Omental fat pad (tissue), 4 donors: ENCODE results near the gene DYNC2H1. TPM values are rescaled to one million over a fixed set of nuclear protein-coding genes. Genes with fewer than 3 reads are reported as not detected.

Source experiments
- ATAC-seq: fragments of 150-250 bp; one replicate; pipeline ENCODE4 v1.9.1; 2016; ENCODE audit warnings: mild to moderate bottlenecking, moderate library complexity; ENCODE audit not compliant: low FRiP score
- DNase-seq: peaks from one replicate; pipeline ENCODE4 v3.0.0-alpha.2; 2019; ENCODE audit warnings: low spot score
- total RNA-seq, 4 donors: library from RNA; depleted of rRNA; stranded (reverse); fragments of >200 nt; gene quantifications; one replicate each; pipeline ENCODE4 v1.1.0, GENCODE V29; 2016
- TF ChIP-seq, protein P1 (sequence below), 3 donors: fragments of 450-650 bp; IDR thresholded peaks; one replicate each; pipeline ENCODE4 v1.5.1; 2016 to 2017; ENCODE audit warnings: antibody characterized with exemption in 3 of 3, mild to moderate bottlenecking in 3 of 3, moderate library complexity in 2 of 3

Gene DYNC2H1
- total RNA-seq, 4 donors from 2014 or later, result 14.7 to 34.1 (median 23.7) TPM

DNA sequence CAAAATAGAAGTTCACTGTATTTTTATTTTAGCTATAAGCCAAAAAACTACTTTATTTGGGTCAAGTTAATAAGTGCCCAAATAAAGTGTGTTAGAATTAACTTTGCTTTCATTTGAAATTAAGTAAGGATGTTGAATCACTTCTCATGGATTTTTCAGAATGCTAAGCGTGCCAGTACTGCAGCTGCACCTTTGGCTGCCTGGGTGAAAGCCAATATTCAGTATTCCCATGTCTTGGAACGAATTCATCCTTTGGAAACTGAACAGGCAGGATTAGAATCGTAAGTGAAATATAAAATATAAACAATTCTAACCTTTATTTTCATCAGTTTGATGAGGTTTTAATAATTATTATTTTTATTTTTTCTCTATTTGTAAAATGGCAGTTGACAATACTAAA lies 113.6 kb downstream of the DYNC2H1 start:
- ATAC-seq, result no peak

DNA sequence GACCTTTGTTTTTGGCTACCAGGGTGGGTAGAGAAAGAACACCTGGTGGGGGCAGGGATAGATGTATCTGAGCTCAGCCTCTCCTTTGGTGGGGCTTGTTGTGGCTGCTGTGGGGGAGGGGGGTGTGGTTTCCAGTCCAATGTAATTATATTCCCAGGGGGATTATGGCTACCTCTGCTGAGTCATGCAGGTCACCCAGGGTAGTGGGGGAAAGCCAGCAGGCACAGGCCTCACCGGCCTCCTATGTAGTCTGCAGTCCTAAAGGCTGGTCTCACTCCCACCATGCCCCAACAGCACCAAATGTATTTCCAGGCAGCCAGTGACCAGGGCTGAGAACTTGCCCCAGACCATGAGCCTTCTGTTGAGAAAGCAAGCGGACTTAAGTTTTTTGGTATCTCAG lies 119.6 kb downstream of the DYNC2H1 start:
- ATAC-seq, result no peak
- TF ChIP-seq, protein P1, sequence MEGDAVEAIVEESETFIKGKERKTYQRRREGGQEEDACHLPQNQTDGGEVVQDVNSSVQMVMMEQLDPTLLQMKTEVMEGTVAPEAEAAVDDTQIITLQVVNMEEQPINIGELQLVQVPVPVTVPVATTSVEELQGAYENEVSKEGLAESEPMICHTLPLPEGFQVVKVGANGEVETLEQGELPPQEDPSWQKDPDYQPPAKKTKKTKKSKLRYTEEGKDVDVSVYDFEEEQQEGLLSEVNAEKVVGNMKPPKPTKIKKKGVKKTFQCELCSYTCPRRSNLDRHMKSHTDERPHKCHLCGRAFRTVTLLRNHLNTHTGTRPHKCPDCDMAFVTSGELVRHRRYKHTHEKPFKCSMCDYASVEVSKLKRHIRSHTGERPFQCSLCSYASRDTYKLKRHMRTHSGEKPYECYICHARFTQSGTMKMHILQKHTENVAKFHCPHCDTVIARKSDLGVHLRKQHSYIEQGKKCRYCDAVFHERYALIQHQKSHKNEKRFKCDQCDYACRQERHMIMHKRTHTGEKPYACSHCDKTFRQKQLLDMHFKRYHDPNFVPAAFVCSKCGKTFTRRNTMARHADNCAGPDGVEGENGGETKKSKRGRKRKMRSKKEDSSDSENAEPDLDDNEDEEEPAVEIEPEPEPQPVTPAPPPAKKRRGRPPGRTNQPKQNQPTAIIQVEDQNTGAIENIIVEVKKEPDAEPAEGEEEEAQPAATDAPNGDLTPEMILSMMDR (IDR thresholded peaks at IDR 0.05), result no peak
- no peak for DNase-seq

More for the DNA sequence above, 113.6 kb downstream of the DYNC2H1 start:
- DNase-seq, result no peak
- TF ChIP-seq, protein P1 (IDR thresholded peaks at IDR 0.05), result no peak

DNA sequence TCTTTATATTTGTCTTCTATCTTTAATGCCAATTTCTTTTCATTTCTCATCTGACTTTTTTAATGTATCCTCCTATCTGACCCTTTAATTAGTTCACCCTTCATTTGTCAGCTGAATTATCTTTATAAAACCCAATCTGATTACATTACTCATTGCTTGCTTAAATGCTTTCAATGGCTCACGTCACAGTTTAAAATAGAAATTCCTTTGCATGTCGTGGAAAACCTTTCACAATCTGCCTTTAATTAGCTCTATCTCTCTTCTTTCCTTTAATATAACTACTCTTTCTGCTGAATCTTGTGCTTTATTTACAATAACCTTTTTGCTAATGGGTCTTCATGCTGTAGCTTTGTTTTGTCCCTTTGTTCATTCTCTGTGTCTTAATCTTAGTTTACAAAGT lies 125.7 kb downstream of the DYNC2H1 start:
- no peak for ATAC-seq
- TF ChIP-seq, protein P1 (IDR thresholded peaks at IDR 0.05), result no peak
- no peak for DNase-seq

DNA sequence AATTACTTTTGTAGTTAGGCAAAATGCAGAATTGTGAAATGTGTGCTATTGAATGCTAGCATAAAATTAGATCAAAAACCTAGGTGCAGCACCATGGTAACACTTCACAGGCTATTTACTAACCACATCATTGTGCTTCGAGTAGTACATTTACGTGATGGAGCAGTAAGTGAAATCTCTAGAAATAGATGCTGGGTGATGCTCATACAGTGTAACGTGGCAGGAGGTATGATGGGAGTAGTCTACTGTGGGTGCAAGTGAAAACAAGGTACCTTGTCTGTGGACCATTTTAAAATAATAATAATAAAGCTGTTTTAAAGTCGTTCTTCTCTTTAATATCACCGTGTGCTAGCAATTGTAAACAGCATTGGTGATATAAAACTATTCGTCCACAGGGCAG lies 132.3 kb downstream of the DYNC2H1 start:
- DNase-seq, result no peak
- TF ChIP-seq, protein P1 (IDR thresholded peaks at IDR 0.05), result no peak
- no peak for ATAC-seq

DNA sequence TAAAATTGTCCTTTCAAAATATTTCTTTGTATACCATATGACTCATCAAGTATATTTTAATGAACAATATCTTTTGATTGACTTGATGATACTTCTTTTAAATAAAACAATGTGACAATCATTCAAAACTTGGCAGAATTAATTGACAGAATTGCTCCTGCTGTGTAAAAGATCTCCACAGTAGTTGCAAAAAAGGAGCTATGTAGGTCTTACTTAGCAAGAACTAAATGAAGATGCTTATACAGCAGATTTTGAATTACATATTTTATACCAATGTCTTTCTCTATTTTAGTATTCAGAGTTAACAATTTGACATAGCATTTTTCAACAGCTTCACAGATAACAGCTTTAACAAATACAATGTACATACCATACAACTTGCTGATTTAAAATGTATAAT lies 144.9 kb downstream of the DYNC2H1 start:
- ATAC-seq (no peak), DNase-seq (no peak)
- TF ChIP-seq, protein P1 (IDR thresholded peaks at IDR 0.05), result no peak

DNA sequence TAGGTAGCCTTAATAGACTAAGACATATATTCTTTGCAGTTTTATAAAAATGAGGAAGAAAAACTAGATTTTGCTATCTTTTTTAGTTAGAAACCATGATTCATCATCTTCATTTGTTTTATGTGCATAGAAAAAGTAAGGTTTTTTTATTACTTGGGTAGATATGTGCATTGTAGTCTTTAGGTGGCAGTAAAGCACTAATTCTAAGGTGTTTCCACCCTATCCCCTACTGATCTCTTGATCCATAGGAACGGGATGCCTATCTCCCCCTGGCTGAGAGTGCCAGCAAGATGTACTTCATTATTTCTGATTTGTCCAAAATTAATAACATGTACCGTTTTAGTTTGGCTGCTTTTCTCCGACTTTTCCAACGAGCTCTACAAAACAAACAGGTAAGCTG lies 148.1 kb downstream of the DYNC2H1 start:
- DNase-seq (no peak), ATAC-seq (no peak)
- TF ChIP-seq, protein P1 (IDR thresholded peaks at IDR 0.05), result no peak

DNA sequence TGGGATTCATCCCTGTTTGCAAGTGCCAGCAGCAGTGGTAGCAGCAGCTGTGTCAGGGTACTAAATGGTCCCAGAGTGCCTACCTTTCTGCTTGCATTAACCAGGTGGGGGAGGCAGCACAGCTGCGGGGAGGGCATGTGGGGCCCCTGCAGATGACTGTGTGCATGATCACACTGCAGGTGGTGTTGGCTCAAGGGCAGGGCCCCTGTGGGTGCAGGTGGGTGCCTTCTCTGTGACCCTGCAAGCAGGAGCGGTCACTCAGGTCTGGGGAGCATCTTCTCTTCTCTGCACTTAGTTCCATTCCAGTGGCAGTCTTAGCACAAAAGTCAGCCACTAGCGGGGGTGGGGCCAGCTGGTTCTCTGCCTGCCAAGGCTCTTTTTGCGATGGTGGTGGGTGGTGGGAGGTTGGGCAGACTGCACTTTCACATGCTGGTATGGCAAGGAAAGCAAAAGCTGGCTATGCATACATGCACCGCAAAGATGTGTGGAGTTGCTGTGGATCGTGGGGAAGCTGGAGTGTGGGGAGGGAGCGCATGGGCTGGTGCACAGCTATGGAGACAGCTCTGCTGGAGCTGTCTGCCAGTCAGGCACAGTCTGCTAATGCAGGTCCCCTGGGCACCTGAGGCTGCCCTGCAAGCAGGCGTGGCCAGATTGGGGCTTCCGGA lies 157.1 kb downstream of the DYNC2H1 start:
- TF ChIP-seq, protein P1 (IDR thresholded peaks at IDR 0.05), result no peak
- no peak for ATAC-seq
- no peak for DNase-seq
